A673 (cell line): ENCODE measurements around the gene CCDC57.

ENCODE experiments used
- EZH2 ChIP-seq: fragments of 200-600 bp; sonication (generic); IDR thresholded peaks from 2 replicates; pipeline ENCODE4 v1.6.1; 2017; ENCODE audit warnings: borderline replicate concordance, low read depth, mild to moderate bottlenecking, mixed read lengths, antibody characterized with exemption, low read length; ENCODE audit not compliant: poor library complexity, severe bottlenecking
- TF ChIP-seq, protein P1 (sequence below): fragments of 300-800, 200-600 bp; sonication (generic); conservative IDR thresholded peaks from 2 replicates; pipeline ENCODE4 v1.5.1; 2017; ENCODE audit warnings: low read depth, mild to moderate bottlenecking, antibody characterized with exemption, low read length, moderate library complexity, mixed read lengths

DNA sequence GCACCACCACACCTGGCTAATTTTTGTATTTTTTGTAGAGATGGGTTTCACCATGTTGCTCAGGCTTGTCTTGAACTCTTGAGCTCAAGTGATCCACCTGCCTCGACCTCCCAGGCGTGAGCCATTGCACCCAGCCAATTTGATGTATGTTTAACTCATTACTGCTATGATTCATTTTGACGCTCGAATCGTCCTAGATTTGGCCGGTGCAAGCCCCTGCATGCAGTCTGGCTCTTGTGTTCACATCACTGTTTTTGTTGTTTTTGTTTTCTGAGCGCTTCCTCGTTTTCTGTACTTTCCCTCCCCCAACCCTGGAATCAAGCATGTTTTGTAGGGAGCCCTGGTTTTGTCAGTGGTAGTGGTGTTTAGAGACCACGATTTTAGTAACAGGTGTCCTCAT is 139.2 kb downstream of the CCDC57 start:
- TF ChIP-seq, protein P1, sequence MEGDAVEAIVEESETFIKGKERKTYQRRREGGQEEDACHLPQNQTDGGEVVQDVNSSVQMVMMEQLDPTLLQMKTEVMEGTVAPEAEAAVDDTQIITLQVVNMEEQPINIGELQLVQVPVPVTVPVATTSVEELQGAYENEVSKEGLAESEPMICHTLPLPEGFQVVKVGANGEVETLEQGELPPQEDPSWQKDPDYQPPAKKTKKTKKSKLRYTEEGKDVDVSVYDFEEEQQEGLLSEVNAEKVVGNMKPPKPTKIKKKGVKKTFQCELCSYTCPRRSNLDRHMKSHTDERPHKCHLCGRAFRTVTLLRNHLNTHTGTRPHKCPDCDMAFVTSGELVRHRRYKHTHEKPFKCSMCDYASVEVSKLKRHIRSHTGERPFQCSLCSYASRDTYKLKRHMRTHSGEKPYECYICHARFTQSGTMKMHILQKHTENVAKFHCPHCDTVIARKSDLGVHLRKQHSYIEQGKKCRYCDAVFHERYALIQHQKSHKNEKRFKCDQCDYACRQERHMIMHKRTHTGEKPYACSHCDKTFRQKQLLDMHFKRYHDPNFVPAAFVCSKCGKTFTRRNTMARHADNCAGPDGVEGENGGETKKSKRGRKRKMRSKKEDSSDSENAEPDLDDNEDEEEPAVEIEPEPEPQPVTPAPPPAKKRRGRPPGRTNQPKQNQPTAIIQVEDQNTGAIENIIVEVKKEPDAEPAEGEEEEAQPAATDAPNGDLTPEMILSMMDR: no peak
- TF ChIP-seq EZH2: no peak
